Activated T-cell treated with anti-CD3 and anti-CD28 coated beads for 24 hours (primary cell): ENCODE data around the gene SCAMP5.

Experiments used
- DNase-seq: peaks from one replicate; pipeline ENCODE4 v3.0.0-alpha.2; 2020; ENCODE audit warnings: low read depth

SCAMP5 gene

DNA sequence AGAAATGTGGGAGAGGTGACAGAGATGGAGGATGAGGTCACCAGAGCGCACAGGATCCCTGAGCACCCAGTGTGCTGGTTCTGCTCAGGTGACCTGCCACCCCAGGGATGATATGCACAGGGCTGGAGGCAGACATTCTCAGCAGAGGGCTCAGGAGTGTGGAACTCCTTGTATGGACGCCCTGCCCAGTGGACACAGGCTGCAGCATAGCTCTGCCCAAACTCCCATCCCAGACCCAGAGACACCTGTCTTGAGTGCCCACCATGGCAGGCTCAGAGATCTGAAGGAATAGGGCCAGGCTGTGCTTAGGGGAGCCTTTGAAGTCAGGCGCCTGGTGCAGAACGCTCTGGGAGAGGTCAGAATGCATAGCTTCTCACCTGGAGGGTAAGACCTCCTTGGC, 75.3 kb downstream of the SCAMP5 start:
- no peak for DNase-seq
